KMS-11 (cell line): Measurements from ENCODE around the gene NLRC3.
A peak's percentile ranks its signal among the peaks of the same experiment; 100 is the strongest.
"Not testable (repeated sequence)": the region's sequence is repeated elsewhere in the genome, so short reads cannot be mapped to it uniquely, and the experiment has no call there.

Experiments used
- H2AFZ ChIP-seq: fragments of 200-600 bp; sonication (generic); 2 replicates; pipeline ENCODE4 v1.6.1; 2016; ENCODE audit warnings: antibody characterized with exemption, mixed run types, low read depth
- H3K27ac ChIP-seq: fragments of 200-600 bp; sonication (generic); 2 replicates; pipeline ENCODE4 v1.6.1; 2016; ENCODE audit warnings: mild to moderate bottlenecking, mixed run types
- H3K27me3 ChIP-seq: fragments of 200-600 bp; sonication (generic); 2 replicates; pipeline ENCODE4 v1.6.1; 2017; ENCODE audit warnings: mild to moderate bottlenecking, low read depth, mixed run types, moderate library complexity; ENCODE audit not compliant: insufficient read depth
- H3K36me3 ChIP-seq: fragments of 200-600 bp; sonication (generic); 2 replicates; pipeline ENCODE4 v1.6.1; 2017; ENCODE audit warnings: mild to moderate bottlenecking, mixed run types; ENCODE audit not compliant: insufficient read depth
- H3K4me1 ChIP-seq: fragments of 200-600 bp; sonication (generic); 2 replicates; pipeline ENCODE4 v1.6.1; 2016; ENCODE audit warnings: mild to moderate bottlenecking, low read depth, mixed run types; ENCODE audit not compliant: poor library complexity, severe bottlenecking
- H3K4me2 ChIP-seq: fragments of 200-600 bp; sonication (generic); 2 replicates; pipeline ENCODE4 v1.7.0; 2016; ENCODE audit warnings: mild to moderate bottlenecking, mixed run types
- H3K4me3 ChIP-seq: fragments of 200-600 bp; sonication (generic); IDR thresholded peaks from 2 replicates; pipeline ENCODE4 v1.6.1; 2017; ENCODE audit warnings: low read depth, low read length, mixed read lengths; ENCODE audit not compliant: insufficient read depth
- H3K79me2 ChIP-seq: fragments of 200-600 bp; sonication (generic); 2 replicates; pipeline ENCODE4 v1.6.1; 2016; ENCODE audit warnings: low read depth, mixed run types; ENCODE audit not compliant: insufficient read depth
- H3K9ac ChIP-seq: fragments of 200-600 bp; sonication (generic); 2 replicates; pipeline ENCODE4 v1.6.1; 2016; ENCODE audit warnings: mild to moderate bottlenecking, mixed run types
- H4K20me1 ChIP-seq: fragments of 200-600 bp; sonication (generic); 2 replicates; pipeline ENCODE4 v1.6.1; 2016; ENCODE audit warnings: mild to moderate bottlenecking, mixed run types; ENCODE audit not compliant: insufficient read depth
- TF ChIP-seq, protein P1 (sequence below): fragments of 200-600 bp; sonication (generic); conservative IDR thresholded peaks from 2 replicates; pipeline ENCODE4 v1.6.1; 2017; ENCODE audit warnings: low read depth, mild to moderate bottlenecking, antibody characterized with exemption, low read length, moderate library complexity, mixed read lengths

Gene NLRC3

DNA sequence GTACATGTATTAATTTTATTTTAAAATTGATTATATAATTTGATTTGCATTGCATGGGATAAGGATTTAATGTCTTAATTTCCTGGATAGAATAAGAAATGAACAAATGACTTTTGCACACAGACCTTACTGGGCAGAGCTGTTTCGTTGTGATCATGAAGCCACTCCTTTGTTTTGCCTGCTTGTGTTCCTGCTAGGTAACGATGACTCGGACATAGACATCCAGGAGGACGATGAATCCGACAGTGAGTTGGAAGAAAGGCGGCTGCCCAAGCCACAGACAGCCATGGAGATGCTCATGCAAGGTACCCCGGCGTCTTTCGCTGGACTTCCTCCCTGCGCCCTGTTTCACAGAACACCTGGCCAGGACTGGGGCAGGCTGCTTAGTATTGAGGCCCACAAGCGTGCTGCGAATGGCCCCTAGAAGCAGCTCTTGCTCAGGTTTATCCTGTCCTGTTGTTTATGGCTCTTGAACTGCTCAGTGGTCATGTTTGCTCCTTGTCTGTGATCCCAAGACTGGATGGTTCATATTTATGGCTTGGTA lies 46.8 kb downstream of the NLRC3 start:
- TF ChIP-seq, protein P1, sequence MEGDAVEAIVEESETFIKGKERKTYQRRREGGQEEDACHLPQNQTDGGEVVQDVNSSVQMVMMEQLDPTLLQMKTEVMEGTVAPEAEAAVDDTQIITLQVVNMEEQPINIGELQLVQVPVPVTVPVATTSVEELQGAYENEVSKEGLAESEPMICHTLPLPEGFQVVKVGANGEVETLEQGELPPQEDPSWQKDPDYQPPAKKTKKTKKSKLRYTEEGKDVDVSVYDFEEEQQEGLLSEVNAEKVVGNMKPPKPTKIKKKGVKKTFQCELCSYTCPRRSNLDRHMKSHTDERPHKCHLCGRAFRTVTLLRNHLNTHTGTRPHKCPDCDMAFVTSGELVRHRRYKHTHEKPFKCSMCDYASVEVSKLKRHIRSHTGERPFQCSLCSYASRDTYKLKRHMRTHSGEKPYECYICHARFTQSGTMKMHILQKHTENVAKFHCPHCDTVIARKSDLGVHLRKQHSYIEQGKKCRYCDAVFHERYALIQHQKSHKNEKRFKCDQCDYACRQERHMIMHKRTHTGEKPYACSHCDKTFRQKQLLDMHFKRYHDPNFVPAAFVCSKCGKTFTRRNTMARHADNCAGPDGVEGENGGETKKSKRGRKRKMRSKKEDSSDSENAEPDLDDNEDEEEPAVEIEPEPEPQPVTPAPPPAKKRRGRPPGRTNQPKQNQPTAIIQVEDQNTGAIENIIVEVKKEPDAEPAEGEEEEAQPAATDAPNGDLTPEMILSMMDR = no peak
- Histone ChIP-seq H3K4me1 (no peaks in the 10 kb centered on the region), H3K27ac (no peak overlapping the region), H3K79me2 (no peaks in the 10 kb centered on the region), H3K27me3 (no peaks in the 10 kb centered on the region), H2AFZ (no peak overlapping the region), H3K4me2 (no peak overlapping the region), H3K9ac (no peak overlapping the region), H4K20me1 (no peaks in the 10 kb centered on the region), H3K36me3 (no peaks in the 10 kb centered on the region), H3K4me3 (no peak overlapping the region)

- H3K27me3 ChIP-seq = no peaks in the 10 kb centered on the region
- no peak overlapping the region for H3K9ac ChIP-seq
- TF ChIP-seq, protein P1 = no peak
- H3K4me2 ChIP-seq = no peak overlapping the region
- H3K36me3 ChIP-seq = no peaks in the 10 kb centered on the region
- no peaks in the 10 kb centered on the region for H4K20me1 ChIP-seq
- H2AFZ ChIP-seq = no peak overlapping the region
- H3K4me1 ChIP-seq = no peaks in the 10 kb centered on the region
- no peak overlapping the region for H3K27ac ChIP-seq
- H3K79me2 ChIP-seq = no peaks in the 10 kb centered on the region
- no peak overlapping the region for H3K4me3 ChIP-seq
Observed at GRCh38 chr16:3529175-3529574, 48.0 kb downstream of the NLRC3 start.

- no peak overlapping the region for H2AFZ ChIP-seq
Observed at GRCh38 chr16:3528406-3528805, 48.8 kb downstream of the NLRC3 start.

GRCh38 chr16:3527216-3527829 lies 49.9 kb downstream of the NLRC3 start:
- H3K36me3 ChIP-seq, H3K4me1 ChIP-seq, H2AFZ ChIP-seq, H3K4me2 ChIP-seq, H3K27me3 ChIP-seq, H4K20me1 ChIP-seq, H3K9ac ChIP-seq, H3K27ac ChIP-seq, H3K79me2 ChIP-seq, H3K4me3 ChIP-seq: not testable (repeated sequence)
- TF ChIP-seq, protein P1 = peak; percentile 72

More at GRCh38 chr16:3528406-3528805, 48.8 kb downstream of the NLRC3 start:
- Histone ChIP-seq H4K20me1 (no peaks in the 10 kb centered on the region), H3K4me1 (no peaks in the 10 kb centered on the region), H3K27me3 (no peaks in the 10 kb centered on the region), H3K79me2 (no peaks in the 10 kb centered on the region), H3K9ac (no peak overlapping the region), H3K4me3 (no peak overlapping the region), H3K36me3 (no peaks in the 10 kb centered on the region), H3K27ac (no peak overlapping the region), H3K4me2 (no peak overlapping the region)
- TF ChIP-seq, protein P1 = no peak
